OCI-LY7 (cell line): ENCODE data around the gene CLPTM1. TPM values are rescaled to one million over a fixed set of nuclear protein-coding genes. Genes with fewer than 3 reads are reported as not detected.

ENCODE experiments used
- BruUV-seq: library from RNA; stranded (reverse); fragments of 400-500 nt; replicated peaks from 2 replicates; lab custom pipeline; 2021; lab: Mats Ljungman, UMichigan
- CTCF ChIA-PET: fragments of 300-600 bp; sonication (Branson Sonifier 250); formaldehyde crosslinking; loops from one replicate; lab custom pipeline; 2022; ENCODE audit warnings: antibody characterized with exemption; ENCODE audit not compliant: unreplicated experiment; lab: Charles Lee
- POLR2A ChIA-PET: fragments of 300-600 bp; sonication (Branson Sonifier 250); formaldehyde crosslinking; loops from one replicate; lab custom pipeline; 2022; ENCODE audit warnings: antibody characterized with exemption; lab: Charles Lee
- DNase-seq: peaks from one replicate; pipeline ENCODE4 v3.0.0-alpha.2; 2015; ENCODE audit warnings: low spot score
- H2AFZ ChIP-seq: fragments of 200-600 bp; sonication (generic), shearing (Covaris generic); 2 replicates; pipeline ENCODE4 v1.6.1; 2014; ENCODE audit warnings: mild to moderate bottlenecking, antibody characterized with exemption, low read length, moderate library complexity
- H3K27ac ChIP-seq: fragments of 200-600 bp; sonication (generic); 2 replicates; pipeline ENCODE4 v1.5.1; 2014; ENCODE audit warnings: mixed run types, low read depth, mild to moderate bottlenecking, moderate library complexity, low read length, inconsistent platforms; ENCODE audit not compliant: poor library complexity, severe bottlenecking
- H3K36me3 ChIP-seq: fragments of 200-600 bp; sonication (generic); 2 replicates; pipeline ENCODE4 v1.6.1; 2014; ENCODE audit warnings: mild to moderate bottlenecking, antibody characterized with exemption, low read length, moderate library complexity, mixed read lengths; ENCODE audit not compliant: insufficient read depth
- H3K4me1 ChIP-seq: fragments of 200-600 bp; sonication (generic); 2 replicates; pipeline ENCODE4 v1.5.1; 2014; ENCODE audit warnings: mild to moderate bottlenecking, low read length; ENCODE audit not compliant: insufficient read depth, poor library complexity, severe bottlenecking
- H3K4me2 ChIP-seq: fragments of 200-600 bp; sonication (generic); 2 replicates; pipeline ENCODE4 v1.6.1; 2014; ENCODE audit warnings: mild to moderate bottlenecking, low read length
- H3K4me3 ChIP-seq: fragments of 200-600 bp; sonication (generic); 2 replicates; pipeline ENCODE4 v1.5.1; 2014; ENCODE audit warnings: mild to moderate bottlenecking, low read depth, low read length; ENCODE audit not compliant: poor library complexity, severe bottlenecking
- H3K79me2 ChIP-seq: fragments of 200-600 bp; sonication (generic); 2 replicates; pipeline ENCODE4 v1.6.1; 2016; ENCODE audit warnings: low read depth, mild to moderate bottlenecking, low read length, moderate library complexity, mixed read lengths; ENCODE audit not compliant: insufficient read depth
- H3K9me2 ChIP-seq: fragments of 200-600 bp; sonication (generic); 2 replicates; pipeline ENCODE4 v1.6.1; 2016; ENCODE audit warnings: mild to moderate bottlenecking, low read length, mixed read lengths; ENCODE audit not compliant: insufficient read depth
- H3K9me3 ChIP-seq: fragments of 200-600 bp; sonication (generic); 2 replicates; pipeline ENCODE4 v1.6.1; 2014; ENCODE audit warnings: mild to moderate bottlenecking, mixed run types, low read length, mixed read lengths
- H4K20me1 ChIP-seq: fragments of 200-600 bp; sonication (generic); 2 replicates; pipeline ENCODE4 v1.6.1; 2014; ENCODE audit warnings: mild to moderate bottlenecking, antibody characterized with exemption, low read length, moderate library complexity, mixed read lengths; ENCODE audit not compliant: insufficient read depth
- EZH2phosphoT487 ChIP-seq: fragments of 200-600 bp; sonication (generic); IDR thresholded peaks from 2 replicates; pipeline ENCODE4 v1.6.1; 2018; ENCODE audit warnings: low read depth, borderline replicate concordance, mild to moderate bottlenecking, mixed run types, antibody characterized with exemption, low read length, moderate library complexity, mixed read lengths
- intact Hi-C: fragments of 100-400 bp; cut with micrococcal nuclease; formaldehyde crosslinking; loops from one replicate; pipeline ENCODE4 v1.10.0; 2022; ENCODE audit not compliant: unreplicated experiment
- total RNA-seq, 2 experiments: library from RNA; depleted of rRNA in 1 of 2; stranded (reverse); fragments of >200 nt in 1 of 2; shearing (Covaris generic) in 1 of 2; gene quantifications; 2 replicates each; pipeline ENCODE4 v1.2.3, GENCODE V29; 2014 to 2022
- TF ChIP-seq, protein P1 (sequence below): fragments of 200-600 bp; sonication (generic); conservative IDR thresholded peaks from 2 replicates; pipeline ENCODE4 v1.5.1; 2014; ENCODE audit warnings: mild to moderate bottlenecking, antibody characterized with exemption, low read length, moderate library complexity, mixed read lengths

CLPTM1 gene
- total RNA-seq, 2 experiments from 2014 or later, result 34.0 to 70.3 TPM

- DNase-seq, result no peak
- Histone ChIP-seq H3K79me2 (peaks cover 29% of the 10 kb centered on the region; the same call in 1 of the 2 replicates), H4K20me1 (no peaks in the 10 kb centered on the region), H3K9me3 (no peaks in the 10 kb centered on the region), H3K9me2 (no peaks in the 10 kb centered on the region), H3K4me1 (peaks cover 64% of the 10 kb centered on the region), H2AFZ (no peak overlapping the region), H3K27ac (peak overlapping the region; percentile 78), H3K36me3 (peaks cover 67% of the 10 kb centered on the region), H3K4me3 (no peak overlapping the region), H3K4me2 (no peak overlapping the region)
- TF ChIP-seq EZH2phosphoT487, result no peak
- TF ChIP-seq, protein P1, sequence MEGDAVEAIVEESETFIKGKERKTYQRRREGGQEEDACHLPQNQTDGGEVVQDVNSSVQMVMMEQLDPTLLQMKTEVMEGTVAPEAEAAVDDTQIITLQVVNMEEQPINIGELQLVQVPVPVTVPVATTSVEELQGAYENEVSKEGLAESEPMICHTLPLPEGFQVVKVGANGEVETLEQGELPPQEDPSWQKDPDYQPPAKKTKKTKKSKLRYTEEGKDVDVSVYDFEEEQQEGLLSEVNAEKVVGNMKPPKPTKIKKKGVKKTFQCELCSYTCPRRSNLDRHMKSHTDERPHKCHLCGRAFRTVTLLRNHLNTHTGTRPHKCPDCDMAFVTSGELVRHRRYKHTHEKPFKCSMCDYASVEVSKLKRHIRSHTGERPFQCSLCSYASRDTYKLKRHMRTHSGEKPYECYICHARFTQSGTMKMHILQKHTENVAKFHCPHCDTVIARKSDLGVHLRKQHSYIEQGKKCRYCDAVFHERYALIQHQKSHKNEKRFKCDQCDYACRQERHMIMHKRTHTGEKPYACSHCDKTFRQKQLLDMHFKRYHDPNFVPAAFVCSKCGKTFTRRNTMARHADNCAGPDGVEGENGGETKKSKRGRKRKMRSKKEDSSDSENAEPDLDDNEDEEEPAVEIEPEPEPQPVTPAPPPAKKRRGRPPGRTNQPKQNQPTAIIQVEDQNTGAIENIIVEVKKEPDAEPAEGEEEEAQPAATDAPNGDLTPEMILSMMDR, result no peak
- intact Hi-C loops, result loop anchor here (10.0 kb wide), 1 partner anchor 251 kb away; no protein-coding TSS in a partner anchor
- BruUV-seq, result no TSS peak
- ChIA-PET POLR2A (no interaction called here), CTCF (no interaction called here)
Measured at GRCh38 chr19:45005787-45006186, 50.6 kb downstream of the CLPTM1 start.

DNA sequence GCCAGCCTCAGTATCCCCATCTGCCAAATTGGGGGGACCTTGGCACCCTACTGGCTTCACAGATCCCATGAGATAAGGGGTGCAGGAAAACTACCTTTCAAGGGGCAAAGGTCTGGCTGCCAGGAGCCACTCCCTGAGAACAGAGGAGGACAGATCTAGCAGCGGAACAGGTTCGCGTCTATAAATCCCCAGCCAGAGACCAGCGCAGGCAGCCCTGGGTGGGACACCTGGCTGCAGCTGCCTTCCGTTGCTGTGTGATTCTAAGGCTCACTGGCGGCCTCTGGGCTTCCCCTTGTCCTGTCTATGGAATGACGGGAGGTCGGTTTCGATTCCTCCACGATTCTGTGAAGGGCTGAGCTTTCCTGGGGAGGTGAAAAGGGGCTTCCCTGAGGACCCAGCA is 53.4 kb downstream of the CLPTM1 start:
- POLR2A ChIA-PET, result no interaction called here
- Histone ChIP-seq H3K9me3 (no peaks in the 10 kb centered on the region), H3K4me3 (no peak overlapping the region), H4K20me1 (no peaks in the 10 kb centered on the region), H2AFZ (no peak overlapping the region), H3K27ac (peak overlapping the region; percentile 21), H3K79me2 (peaks cover 16% of the 10 kb centered on the region; the same call in 1 of the 2 replicates), H3K4me1 (peaks cover 65% of the 10 kb centered on the region), H3K9me2 (no peaks in the 10 kb centered on the region), H3K36me3 (peaks cover 79% of the 10 kb centered on the region), H3K4me2 (no peak overlapping the region)
- CTCF ChIA-PET, result no interaction called here
- no peak for TF ChIP-seq EZH2phosphoT487
- TF ChIP-seq, protein P1, result no peak
- DNase-seq, result no peak
- BruUV-seq, result no TSS peak
- intact Hi-C loops, result loop anchor here (10.0 kb wide), 1 partner anchor 254 kb away; no protein-coding TSS in a partner anchor

GRCh38 chr19:45009625-45010255 is 54.6 kb downstream of the CLPTM1 start:
- Histone ChIP-seq H3K79me2 (peaks cover 14% of the 10 kb centered on the region; the same call in 1 of the 2 replicates), H3K4me3 (no peak overlapping the region), H3K9me3 (no peaks in the 10 kb centered on the region), H3K4me2 (peak overlapping the region; percentile 54; the same call in 1 of the 2 replicates), H3K36me3 (peaks cover 79% of the 10 kb centered on the region), H3K27ac (peak overlapping the region; percentile 86), H4K20me1 (no peaks in the 10 kb centered on the region), H2AFZ (no peak overlapping the region), H3K4me1 (peaks cover 73% of the 10 kb centered on the region), H3K9me2 (no peaks in the 10 kb centered on the region)
- no peak for DNase-seq
- intact Hi-C loops, result loop anchor here (10.0 kb wide), 1 partner anchor 255 kb away; no protein-coding TSS in a partner anchor
- ChIA-PET POLR2A (no interaction called here), CTCF (interaction anchor here (1.5 kb wide), 1 partner anchor 37 kb away, joined by 4 read pairs; no protein-coding TSS in a partner anchor)
- no TSS peak for BruUV-seq
- TF ChIP-seq, protein P1, result no peak
- no peak for TF ChIP-seq EZH2phosphoT487
